ENCODE results near the gene DNAJC30. TPM values are rescaled to one million over a fixed set of nuclear protein-coding genes. Genes with fewer than 3 reads are reported as not detected.
A peak's percentile ranks its signal among the peaks of the same experiment; 100 is the strongest.
"Not testable (repeated sequence)": the region's sequence is repeated elsewhere in the genome, so short reads cannot be mapped to it uniquely, and the experiment has no call there.

Gene DNAJC30
- total RNA-seq, 1 donor from 2014 or later: 16.5 TPM

- DNase-seq (ENCODE audit: low spot score): no peak
Observed at GRCh38 chr7:73682745-73683055, 553 bp downstream of the DNAJC30 start.

DNA sequence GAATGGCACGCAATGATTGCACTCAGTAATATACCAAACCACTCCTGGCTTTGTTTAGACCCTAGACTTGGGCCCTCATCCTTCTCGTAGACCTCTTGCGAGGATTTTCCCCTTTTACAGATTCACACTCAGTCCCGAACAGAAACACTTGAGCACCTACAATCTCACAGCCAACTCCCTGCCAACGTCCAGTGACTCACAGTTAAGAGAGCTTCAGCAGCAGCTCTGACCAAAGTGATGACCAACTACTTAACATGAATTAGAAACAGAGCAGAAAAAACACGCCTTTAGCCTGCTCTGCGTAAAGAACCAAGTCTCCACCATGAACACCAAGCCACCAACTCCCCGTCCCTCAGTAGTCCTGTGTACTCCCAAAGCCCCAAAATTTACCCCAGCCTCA, 2.2 kb downstream of the DNAJC30 start:
- no peak for DNase-seq (ENCODE audit: low spot score)

DNA sequence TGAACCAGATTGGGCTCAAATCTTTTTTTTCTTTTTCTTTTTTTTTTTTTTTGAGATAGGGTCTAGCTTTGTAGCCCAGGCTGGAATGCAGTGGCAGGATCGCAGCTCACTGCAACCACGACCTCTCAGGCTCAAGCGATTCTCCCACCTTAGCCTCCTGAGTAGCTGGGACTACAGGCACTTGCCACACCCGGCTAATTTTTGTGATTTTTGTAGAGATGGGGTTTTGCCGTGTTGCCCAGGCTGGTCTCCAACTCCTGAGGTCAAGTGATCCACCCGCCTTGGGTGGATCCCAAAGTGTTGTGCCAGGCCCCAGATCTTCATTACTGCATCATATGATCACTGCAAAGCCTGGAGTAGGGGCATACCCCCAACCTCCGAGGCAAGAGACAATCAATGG, 2.8 kb downstream of the DNAJC30 start:
- DNase-seq (ENCODE audit: low spot score): no peak

DNA sequence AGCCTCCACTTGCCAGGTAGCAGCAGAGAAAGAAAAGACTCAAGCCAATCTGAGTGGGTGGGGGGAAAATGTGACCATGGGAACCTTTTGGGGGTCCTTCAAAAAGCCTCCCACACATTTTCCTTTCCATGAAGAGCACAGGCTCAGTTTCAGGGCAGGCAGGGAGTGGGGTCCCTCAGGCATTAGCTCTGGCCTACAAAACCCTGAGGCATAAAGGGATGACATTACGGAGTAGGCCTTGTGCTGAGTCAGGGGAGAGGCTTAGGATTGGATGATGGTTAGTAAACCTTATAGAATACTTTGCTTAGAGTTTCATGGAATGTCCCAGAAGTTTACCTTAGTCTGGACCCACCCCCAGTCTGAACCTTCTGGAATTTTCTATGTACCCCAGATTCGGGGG, 3.5 kb downstream of the DNAJC30 start:
- DNase-seq (ENCODE audit: low spot score): no peak

DNA sequence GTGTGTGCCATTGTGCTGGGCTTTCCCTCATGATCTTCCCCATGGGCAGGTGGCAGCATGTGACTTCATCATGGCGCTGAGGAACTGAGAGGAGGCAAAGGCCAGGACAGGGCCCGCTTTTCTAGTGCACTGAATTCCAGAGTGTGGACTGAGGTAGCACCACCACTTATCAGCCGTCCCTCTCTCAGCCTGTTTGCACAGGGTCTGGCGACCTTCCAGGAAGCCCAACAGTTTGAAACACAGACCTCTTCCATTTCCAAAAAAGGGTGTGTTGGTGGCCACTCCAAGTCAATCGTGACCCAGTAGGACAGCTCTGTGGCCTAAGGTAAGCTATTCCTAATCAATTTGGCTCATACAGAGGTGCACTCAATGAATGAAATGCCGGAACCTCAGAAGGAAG, 4.4 kb downstream of the DNAJC30 start:
- DNase-seq (ENCODE audit: low spot score): no peak

DNA sequence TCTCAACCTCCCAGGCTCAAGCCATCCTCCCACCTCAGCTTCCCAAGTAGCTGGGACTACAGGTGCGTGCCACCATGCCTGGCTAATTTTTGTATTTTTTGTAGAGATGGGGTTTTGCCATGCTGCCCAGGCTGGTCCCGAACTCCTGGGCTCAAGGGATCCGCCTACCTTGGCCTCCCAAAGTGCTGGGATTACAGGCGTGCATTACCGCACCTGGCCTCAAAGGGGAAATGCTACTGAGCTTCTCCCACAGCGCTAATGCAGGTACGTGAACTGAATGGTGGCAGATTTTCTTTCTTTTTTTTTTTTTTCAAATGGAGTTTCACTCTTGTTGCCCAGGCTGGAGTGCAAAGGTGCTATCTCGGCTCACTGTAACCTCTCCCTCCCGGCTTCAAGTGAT, 7.2 kb downstream of the DNAJC30 start:
- not testable (repeated sequence) for DNase-seq (ENCODE audit: low spot score)

DNA sequence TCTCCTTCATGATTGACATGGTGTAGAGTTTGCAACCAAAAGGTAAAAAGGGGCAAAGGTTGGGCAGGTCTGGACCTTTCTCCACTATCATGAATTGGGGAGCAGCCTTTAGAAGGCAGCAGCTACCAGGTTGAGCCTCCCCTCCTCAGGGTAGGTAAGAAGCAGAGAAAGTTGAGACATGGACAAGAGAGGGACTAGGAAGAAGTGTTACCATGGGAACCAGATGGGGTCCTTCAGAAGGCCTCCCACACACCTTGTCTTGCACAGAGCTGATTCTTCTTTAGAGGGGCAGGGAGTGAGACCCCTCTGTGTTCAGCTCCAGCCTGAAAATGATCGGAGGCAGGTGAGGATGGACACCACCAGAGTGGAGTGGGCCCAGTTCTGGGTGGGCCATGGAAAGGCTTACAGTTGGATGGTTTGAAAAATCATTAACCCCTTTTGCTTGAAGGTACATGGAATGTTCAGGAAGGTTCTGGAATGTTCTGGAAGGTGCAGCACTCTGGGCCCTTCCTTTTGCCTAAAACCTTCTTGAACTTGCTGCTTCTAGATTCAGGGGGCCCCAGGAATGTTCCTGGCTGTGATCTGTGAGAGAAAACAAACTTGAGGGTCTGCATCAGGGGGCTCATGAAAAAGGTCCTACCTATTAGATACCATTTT, 8.7 kb downstream of the DNAJC30 start:
- no peak for DNase-seq (ENCODE audit: low spot score)

DNA sequence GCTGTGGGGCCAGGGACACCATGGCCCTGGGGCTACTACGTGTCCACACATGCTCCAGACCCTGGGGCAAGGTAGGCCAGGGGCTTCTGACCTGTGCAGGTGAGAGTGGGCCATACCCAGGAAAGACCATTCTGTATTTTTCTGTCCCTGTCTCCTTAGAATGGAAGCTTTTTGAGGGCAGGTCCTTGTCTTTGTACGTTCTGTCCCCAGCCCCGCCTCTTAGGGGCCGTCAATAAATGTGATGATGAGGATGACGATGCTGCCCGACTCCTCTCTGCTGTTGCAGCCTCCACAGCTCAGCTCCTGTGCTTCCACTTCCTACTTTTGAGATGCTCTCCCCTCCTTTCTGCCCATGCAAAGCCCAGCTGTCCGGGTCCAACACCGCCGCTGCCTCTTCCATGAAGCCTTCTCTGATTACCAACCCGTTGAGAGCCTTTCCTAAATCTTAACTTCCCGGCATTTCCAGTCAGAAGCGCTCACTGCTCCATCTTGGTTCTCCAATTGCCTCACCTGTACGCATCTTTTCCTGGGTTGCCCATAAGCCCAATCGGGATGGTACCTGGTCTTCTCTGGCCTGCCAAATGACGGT, 11.3 kb downstream of the DNAJC30 start:
- no peak for DNase-seq (ENCODE audit: low spot score)

DNA sequence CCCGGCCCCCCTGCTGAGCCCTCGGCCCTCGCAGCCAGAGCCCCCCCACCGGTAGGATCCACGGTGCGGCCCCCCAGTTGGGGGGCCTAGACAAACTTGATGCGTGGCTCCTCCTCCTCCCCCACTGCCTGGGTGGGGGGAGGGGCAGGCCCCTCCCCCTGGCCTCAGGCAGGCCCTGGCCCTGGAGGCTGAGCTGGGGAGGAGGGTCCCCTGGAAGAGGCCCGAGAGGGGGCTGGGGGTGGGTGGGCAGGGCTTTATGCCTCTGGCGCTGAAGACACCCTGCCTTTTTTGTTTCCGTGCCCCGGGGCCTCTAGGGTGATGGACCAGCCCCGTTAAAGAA, 12.0 kb downstream of the DNAJC30 start:
- no peak for DNase-seq (ENCODE audit: low spot score)

DNA sequence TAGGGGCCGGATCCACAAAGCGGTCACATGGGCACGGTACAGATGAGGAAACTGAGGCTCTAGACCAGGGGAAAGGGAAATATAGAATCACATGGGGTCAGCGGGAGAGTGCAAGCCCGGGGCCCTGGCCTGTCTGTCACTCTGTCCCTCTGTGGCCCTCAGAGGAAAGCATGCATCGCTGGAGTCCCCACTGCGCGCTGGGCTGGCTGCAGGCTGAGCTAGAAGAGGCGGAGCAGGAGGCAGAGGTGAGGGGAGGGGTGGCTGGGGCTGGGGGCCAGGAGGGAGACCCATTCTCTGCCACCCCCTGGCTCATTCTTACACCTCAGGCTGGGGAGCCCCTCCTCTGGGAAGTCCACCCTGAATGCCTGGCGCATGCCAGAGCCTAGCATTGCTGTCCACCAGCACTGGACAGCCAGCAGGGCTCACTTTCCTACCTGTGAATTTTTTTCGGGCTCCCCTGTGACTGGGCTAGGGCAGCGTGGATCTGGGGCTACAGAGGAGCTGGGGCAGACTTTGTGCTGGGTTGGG, 13.3 kb downstream of the DNAJC30 start:
- DNase-seq (ENCODE audit: low spot score): no peak

- no peak for DNase-seq (ENCODE audit: low spot score)
Observed at GRCh38 chr7:73669288-73669701, 14.0 kb downstream of the DNAJC30 start.

DNA sequence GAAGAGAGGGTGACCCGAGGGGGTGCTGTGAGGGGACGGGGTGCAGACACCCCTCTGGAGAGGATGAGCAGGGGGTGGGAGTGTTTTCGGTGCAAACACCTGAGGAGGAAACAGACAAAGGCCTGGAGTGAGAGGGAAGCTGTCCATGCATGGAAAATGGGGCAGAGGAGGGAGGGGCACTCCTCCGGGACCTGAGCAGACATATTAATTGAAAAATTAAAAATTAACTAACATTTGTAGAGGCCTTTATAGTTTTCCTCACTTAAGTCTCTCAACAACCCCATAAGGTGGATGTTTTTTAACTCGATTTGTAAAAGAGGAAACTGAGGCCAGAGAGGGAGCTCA, 14.4 kb downstream of the DNAJC30 start:
- DNase-seq (ENCODE audit: low spot score): no peak

DNA sequence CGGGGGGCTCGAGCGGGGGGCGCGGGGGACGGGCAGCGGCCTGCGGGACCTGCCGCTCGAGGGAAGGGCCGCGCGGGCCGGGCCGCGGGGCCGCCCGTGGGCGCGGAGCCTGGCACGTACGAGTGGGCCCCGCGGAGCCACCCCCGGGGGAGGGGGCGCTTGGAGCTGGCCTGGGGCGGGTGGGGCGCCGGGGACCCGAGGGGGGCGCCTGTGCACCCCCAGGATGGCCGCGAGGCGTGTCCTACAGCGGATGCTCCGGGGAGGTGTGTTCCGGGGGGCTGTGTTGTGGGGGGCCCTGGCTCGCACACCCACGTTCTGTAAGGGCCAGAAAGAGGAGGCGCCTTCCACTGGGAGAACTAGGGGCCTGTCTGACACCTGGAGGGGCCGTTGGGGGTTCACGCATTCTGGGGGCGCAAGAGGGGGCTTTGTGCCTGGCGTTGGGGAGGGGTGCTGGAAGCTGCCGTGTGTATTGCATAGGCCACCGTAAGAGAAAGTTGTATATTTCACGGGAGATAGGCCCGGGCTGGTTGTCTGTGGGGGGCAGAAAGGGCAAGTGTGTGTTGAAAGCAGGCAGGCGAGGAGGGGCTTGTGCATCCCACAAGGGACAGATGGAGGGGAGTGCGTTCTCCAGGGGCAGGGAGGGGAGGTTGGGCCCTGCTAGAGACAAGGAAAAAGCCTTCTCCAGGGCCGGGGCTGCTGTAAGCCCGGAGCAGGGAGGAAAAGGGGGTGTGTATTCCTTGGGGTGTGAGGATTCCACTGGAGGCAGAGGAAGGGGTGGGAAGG, 15.0 kb downstream of the DNAJC30 start:
- no peak for DNase-seq (ENCODE audit: low spot score)

DNA sequence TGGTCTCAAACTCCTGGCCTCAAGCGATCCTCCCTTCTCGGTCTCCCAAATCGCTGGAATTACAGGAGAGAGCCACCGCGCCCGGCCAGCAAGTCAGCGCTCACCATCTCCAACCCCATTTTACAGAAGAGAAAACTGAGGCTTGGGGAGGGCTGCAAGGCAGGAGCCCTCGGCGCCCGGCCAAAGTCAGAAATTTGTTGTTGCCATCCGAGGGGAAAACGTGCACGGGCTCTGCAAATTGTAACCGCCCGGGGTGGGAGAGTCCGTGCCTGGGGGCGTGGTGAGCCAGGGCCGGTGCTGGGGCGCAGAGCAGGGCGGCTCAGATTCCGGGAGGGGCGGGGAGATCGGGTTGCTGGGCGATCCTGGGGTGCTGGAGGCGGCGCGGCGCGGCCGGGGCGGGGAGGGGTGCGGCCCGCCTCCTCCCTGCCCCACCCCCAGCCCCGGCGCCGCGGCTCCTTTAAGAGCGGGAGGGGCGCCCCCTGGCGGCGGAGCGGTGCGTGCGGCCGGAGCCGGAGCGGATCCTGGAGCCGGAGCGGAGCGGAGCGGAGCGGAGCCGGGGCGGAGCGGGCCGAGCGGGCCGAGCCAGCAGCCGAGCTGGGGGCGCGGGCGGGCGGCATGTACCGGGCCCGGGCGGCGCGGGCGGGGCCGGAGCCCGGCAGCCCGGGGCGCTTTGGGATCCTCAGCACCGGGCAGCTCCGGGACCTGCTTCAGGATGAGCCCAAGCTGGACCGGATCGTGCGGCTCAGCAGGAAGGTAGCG, 15.7 kb downstream of the DNAJC30 start, which contains the start of gene VPS37D:
Gene VPS37D, plus strand, starts transcription at position 488 of the 759 bp plus-strand sequence. Its CDS starts 128 bp downstream, at position 616.
- peak; percentile 91 for DNase-seq (ENCODE audit: low spot score)

- DNase-seq (ENCODE audit: low spot score): no peak
Observed at GRCh38 chr7:73663033-73663432, 20.2 kb downstream of the DNAJC30 start.

- DNase-seq (ENCODE audit: low spot score): not testable (repeated sequence)
Observed at GRCh38 chr7:73660594-73660993, 22.7 kb downstream of the DNAJC30 start.

GRCh38 chr7:73659983-73660382, 23.3 kb downstream of the DNAJC30 start:
- no peak for DNase-seq (ENCODE audit: low spot score)

DNA sequence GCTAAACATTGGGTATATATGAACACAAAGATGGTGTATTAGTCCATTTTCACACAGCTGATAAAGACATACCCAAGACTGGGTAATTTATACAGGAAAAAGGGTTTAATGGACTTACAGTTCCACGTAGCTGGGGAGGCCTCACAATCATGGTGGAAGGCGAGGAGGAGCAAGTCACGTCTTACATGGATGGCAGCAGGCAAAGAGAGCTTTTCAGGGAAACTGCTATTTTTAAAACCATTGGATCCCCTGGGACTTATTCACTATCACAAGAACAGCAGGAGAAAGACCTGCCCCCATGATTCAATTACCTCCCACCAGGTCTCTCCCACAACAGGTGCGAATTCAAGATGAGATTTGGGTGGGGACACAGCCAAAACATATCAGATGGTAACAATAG, 27.9 kb downstream of the DNAJC30 start:
- not testable (repeated sequence) for DNase-seq (ENCODE audit: low spot score)

DNA sequence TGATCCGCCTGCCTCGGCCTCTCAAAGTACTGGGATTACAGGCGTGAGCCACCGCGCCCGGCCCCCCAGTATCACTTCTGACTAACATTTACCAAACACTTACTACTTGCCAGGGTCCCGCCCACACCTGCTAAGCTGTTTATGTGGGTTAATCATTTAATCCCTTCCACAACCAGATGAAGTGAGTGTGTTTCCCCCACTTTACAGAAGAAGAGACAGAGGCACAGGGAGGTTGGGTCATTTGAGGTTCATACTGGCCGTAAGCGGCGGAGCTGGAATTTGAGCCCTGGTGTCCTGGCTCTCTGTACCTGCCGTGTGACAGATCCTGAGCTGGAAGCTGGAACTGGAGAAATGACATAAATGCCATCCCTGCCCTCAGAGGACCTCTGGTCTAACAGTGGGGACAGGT, 30.7 kb downstream of the DNAJC30 start:
- no peak for DNase-seq (ENCODE audit: low spot score)

GRCh38 chr7:73650524-73650923, 32.7 kb downstream of the DNAJC30 start:
- no peak for DNase-seq (ENCODE audit: low spot score)

DNA sequence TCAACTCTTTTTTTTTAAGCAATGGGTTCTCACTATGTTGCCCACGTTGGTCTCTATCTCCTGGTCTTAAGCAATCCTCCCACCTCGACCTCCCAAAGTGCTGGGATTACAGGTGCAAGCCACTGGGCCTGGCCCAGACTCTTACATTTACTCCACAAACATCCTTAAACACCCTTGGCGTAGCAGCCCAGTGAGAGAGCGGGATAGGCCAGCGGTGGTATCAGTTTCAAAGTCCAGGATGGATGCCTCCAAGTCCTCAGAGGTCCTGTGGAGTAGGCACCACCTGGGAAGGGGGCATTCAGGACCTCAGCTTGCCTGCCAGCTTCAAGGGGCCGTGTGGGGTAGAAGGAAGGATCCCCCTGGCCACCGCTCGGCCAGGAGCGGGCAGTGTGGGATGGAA, 33.7 kb downstream of the DNAJC30 start:
- no peak for DNase-seq (ENCODE audit: low spot score)

DNA sequence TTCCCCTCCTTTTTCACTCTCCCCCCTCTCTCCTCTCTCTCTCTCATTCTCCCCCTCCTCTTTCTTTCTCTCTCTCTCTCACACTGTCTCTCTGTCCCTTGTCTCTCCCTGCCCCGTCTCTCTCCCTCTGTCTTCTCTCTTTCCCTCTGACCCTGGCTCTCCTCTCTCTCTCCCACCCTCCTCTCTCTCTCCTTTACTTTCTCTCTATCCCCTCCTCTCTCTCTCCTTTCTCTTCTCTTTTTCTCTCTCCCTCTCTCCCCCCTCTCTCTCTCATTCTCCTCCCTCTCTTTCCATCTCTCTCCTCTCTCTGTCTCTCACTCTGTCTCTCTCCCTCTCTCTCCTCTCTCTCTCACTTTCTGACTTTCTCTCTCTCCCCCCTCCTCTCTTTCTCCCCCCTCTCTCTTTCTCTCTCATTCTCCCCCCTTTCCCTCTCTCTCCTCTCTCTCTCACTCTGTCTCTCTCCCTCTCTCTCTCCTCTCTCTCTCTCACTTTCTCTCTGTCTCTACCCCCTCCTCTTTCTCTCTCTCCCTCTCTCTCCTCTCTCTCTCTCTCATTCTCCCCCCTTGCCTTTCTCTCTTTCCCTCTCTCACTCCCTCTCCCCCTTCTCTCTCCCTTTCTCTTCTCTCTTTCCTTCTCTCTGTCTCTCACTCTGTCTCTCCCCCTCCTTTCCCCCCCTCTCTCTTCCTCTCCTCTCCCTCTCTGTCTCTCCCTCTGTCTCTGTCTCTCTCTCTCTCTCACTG, 34.5 kb downstream of the DNAJC30 start:
- DNase-seq (ENCODE audit: low spot score): no peak

All from ureter (tissue), 1 donor.